ENCODE measurements around the gene SEC14L5. TPM values are rescaled to one million over a fixed set of nuclear protein-coding genes. Genes with fewer than 3 reads are reported as not detected.

Gene SEC14L5
- total and polyA plus RNA-seq, 10 of the 15 experiments (the other 5 are each of a cell fraction or from before 2014, with no cell fraction given): 0.01 TPM; not detected in 9

DNA sequence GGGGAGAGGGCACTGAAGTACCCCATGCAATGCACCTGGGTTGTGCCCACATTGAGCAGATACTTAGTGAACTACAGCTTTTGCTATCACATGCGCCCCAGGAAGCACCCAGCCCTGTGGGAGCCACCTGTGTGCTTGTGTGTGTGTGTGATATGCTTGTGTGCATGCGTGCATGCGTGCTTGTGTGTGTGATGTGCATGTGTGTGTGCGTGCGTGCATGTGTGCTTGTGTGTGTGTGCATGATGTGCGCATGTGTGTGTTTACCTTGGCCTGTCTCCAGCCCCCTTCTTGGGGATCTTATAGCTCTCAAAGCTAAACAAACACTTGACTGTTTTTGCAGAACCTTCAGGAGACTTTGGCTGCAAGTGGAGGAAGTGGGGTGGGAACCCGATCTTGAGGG is 106.8 kb downstream of the SEC14L5 start:
- no peaks in the 10 kb centered on the region for H3K9me3 ChIP-seq (replicated peaks; ENCODE audit: control insufficient read depth, insufficient read depth, low read length)
- no peak overlapping the region for H3K9ac ChIP-seq (ENCODE audit: control insufficient read depth, insufficient read depth, low read length)
- BruUV-seq (replicated peaks): no TSS peak
- DNase-seq (ENCODE audit: low read depth, low spot score): no peak
- SMC1A ChIA-PET (ENCODE audit: uncharacterized antibody, unreplicated experiment): no interaction called here
- no peaks in the 10 kb centered on the region for H3K36me3 ChIP-seq (ENCODE audit: control insufficient read depth in 2 of 2, insufficient read depth in 2 of 2, low read length in 1 of 2)
- no peak overlapping the region for H3K4me2 ChIP-seq (ENCODE audit: control insufficient read depth, insufficient read depth)
- no peaks in the 10 kb centered on the region for H3K79me2 ChIP-seq (ENCODE audit: control insufficient read depth, insufficient read depth, low read length)
- H3K4me3 ChIP-seq: no peak overlapping the region
- H3K27me3 ChIP-seq (replicated peaks in 1 of 2; ENCODE audit: control insufficient read depth in 2 of 2, insufficient read depth in 2 of 2, low read length in 1 of 2): no peaks in the 10 kb centered on the region; a peak in 1 of 4 replicates
- no peak overlapping the region for H3K27ac ChIP-seq (ENCODE audit: control insufficient read depth, insufficient read depth)
- intact Hi-C loops (cut with micrococcal nuclease; ENCODE audit: unreplicated experiment): loop anchor here (10.0 kb wide), 1 partner anchor 90 kb away; no protein-coding TSS in a partner anchor
- H4K20me1 ChIP-seq (ENCODE audit: control insufficient read depth, insufficient read depth): no peaks in the 10 kb centered on the region
- H3K4me1 ChIP-seq (ENCODE audit: control insufficient read depth, insufficient read depth, low read length): peaks cover 16% of the 10 kb centered on the region
- POLR2A ChIA-PET: no interaction called here
- ATAC-seq: no peak
- in situ Hi-C loops (cut with MboI): no loop called here
- H2AFZ ChIP-seq (ENCODE audit: control insufficient read depth, low read depth, low read length): no peak overlapping the region
- RAD21 ChIA-PET (ENCODE audit: unreplicated experiment): no interaction called here
- WGBS (ENCODE audit: insufficient coverage, insufficient replicate concordance, low lambda C conversion rate, missing lambda C conversion rate): 64% methylated on average over 7 of the region's 7 CpGs
- CTCF ChIA-PET: no interaction called here
- FAIRE-seq: no peak
- TF ChIP-seq, protein P1, sequence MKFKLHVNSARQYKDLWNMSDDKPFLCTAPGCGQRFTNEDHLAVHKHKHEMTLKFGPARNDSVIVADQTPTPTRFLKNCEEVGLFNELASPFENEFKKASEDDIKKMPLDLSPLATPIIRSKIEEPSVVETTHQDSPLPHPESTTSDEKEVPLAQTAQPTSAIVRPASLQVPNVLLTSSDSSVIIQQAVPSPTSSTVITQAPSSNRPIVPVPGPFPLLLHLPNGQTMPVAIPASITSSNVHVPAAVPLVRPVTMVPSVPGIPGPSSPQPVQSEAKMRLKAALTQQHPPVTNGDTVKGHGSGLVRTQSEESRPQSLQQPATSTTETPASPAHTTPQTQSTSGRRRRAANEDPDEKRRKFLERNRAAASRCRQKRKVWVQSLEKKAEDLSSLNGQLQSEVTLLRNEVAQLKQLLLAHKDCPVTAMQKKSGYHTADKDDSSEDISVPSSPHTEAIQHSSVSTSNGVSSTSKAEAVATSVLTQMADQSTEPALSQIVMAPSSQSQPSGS (IDR thresholded peaks at IDR 0.05; ENCODE audit: low read length): no peak
- no peak for TF ChIP-seq ZNF207 (IDR thresholded peaks at IDR 0.05; ENCODE audit: borderline replicate concordance)
- no peak for TF ChIP-seq MEF2B (IDR thresholded peaks at IDR 0.05; ENCODE audit: partially characterized antibody, poor library complexity, severe bottlenecking)
- no peak for TF ChIP-seq RBBP5 (conservative IDR thresholded peaks at IDR 0.05)
- TF ChIP-seq, protein P2, sequence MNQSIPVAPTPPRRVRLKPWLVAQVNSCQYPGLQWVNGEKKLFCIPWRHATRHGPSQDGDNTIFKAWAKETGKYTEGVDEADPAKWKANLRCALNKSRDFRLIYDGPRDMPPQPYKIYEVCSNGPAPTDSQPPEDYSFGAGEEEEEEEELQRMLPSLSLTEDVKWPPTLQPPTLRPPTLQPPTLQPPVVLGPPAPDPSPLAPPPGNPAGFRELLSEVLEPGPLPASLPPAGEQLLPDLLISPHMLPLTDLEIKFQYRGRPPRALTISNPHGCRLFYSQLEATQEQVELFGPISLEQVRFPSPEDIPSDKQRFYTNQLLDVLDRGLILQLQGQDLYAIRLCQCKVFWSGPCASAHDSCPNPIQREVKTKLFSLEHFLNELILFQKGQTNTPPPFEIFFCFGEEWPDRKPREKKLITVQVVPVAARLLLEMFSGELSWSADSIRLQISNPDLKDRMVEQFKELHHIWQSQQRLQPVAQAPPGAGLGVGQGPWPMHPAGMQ (IDR thresholded peaks at IDR 0.05; ENCODE audit: borderline replicate concordance): no peak
- TF ChIP-seq, protein P3, sequence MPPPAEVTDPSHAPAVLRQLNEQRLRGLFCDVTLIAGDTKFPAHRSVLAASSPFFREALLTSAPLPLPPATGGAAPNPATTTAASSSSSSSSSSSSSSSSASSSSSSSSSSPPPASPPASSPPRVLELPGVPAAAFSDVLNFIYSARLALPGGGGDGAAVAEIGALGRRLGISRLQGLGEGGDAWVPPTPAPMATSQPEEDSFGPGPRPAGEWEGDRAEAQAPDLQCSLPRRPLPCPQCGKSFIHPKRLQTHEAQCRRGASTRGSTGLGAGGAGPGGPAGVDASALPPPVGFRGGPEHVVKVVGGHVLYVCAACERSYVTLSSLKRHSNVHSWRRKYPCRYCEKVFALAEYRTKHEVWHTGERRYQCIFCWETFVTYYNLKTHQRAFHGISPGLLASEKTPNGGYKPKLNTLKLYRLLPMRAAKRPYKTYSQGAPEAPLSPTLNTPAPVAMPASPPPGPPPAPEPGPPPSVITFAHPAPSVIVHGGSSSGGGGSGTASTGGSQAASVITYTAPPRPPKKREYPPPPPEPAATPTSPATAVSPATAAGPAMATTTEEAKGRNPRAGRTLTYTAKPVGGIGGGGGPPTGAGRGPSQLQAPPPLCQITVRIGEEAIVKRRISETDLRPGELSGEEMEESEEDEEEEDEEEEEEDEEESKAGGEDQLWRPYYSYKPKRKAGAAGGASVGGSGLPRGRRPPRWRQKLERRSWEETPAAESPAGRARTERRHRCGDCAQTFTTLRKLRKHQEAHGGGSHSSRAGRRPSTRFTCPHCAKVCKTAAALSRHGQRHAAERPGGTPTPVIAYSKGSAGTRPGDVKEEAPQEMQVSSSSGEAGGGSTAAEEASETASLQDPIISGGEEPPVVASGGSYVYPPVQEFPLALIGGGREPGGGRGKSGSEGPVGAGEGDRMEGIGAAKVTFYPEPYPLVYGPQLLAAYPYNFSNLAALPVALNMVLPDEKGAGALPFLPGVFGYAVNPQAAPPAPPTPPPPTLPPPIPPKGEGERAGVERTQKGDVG (CRISPR knock-in tag; IDR thresholded peaks at IDR 0.05): no peak
- no peak for TF ChIP-seq SREBF1 (IDR thresholded peaks at IDR 0.05; ENCODE audit: low read length)
- TF ChIP-seq PAX8 (IDR thresholded peaks at IDR 0.05): no peak
- TF ChIP-seq TBL1XR1 (IDR thresholded peaks at IDR 0.05; ENCODE audit: low read depth, low read length): no peak
- TF ChIP-seq, protein P4, sequence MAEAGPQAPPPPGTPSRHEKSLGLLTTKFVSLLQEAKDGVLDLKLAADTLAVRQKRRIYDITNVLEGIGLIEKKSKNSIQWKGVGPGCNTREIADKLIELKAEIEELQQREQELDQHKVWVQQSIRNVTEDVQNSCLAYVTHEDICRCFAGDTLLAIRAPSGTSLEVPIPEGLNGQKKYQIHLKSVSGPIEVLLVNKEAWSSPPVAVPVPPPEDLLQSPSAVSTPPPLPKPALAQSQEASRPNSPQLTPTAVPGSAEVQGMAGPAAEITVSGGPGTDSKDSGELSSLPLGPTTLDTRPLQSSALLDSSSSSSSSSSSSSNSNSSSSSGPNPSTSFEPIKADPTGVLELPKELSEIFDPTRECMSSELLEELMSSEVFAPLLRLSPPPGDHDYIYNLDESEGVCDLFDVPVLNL (IDR thresholded peaks at IDR 0.05; ENCODE audit: low read depth, low read length): no peak
- TF ChIP-seq RAD51 (IDR thresholded peaks at IDR 0.05): no peak
- no peak for TF ChIP-seq NFYB (IDR thresholded peaks at IDR 0.05; ENCODE audit: insufficient read depth, low read depth, low read length)
- no peak for TF ChIP-seq POLR2AphosphoS5 (IDR thresholded peaks at IDR 0.05; ENCODE audit: low read length)
- no peak for TF ChIP-seq SP1 (IDR thresholded peaks at IDR 0.05; ENCODE audit: low read depth, low read length)
- TF ChIP-seq TAF1 (IDR thresholded peaks at IDR 0.05; ENCODE audit: borderline replicate concordance, low read depth, low read length): no peak
- no peak for TF ChIP-seq STAT3 (IDR thresholded peaks at IDR 0.05; ENCODE audit: low read depth, low read length)
- TF ChIP-seq, protein P5, sequence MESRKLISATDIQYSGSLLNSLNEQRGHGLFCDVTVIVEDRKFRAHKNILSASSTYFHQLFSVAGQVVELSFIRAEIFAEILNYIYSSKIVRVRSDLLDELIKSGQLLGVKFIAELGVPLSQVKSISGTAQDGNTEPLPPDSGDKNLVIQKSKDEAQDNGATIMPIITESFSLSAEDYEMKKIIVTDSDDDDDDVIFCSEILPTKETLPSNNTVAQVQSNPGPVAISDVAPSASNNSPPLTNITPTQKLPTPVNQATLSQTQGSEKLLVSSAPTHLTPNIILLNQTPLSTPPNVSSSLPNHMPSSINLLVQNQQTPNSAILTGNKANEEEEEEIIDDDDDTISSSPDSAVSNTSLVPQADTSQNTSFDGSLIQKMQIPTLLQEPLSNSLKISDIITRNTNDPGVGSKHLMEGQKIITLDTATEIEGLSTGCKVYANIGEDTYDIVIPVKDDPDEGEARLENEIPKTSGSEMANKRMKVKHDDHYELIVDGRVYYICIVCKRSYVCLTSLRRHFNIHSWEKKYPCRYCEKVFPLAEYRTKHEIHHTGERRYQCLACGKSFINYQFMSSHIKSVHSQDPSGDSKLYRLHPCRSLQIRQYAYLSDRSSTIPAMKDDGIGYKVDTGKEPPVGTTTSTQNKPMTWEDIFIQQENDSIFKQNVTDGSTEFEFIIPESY (IDR thresholded peaks at IDR 0.05): no peak

Data from GM12878 (cell line).